OCI-M2 (cell line): Measurements from ENCODE around the gene LIG3.
"Not testable (repeated sequence)": the region's sequence is repeated elsewhere in the genome, so short reads cannot be mapped to it uniquely, and the experiment has no call there.

Source experiments
- DNase-seq: peaks from one replicate; lab custom pipeline; 2025; ENCODE audit not compliant: unreplicated experiment; lab: John Stamatoyannopoulos, UW

LIG3 gene

DNA sequence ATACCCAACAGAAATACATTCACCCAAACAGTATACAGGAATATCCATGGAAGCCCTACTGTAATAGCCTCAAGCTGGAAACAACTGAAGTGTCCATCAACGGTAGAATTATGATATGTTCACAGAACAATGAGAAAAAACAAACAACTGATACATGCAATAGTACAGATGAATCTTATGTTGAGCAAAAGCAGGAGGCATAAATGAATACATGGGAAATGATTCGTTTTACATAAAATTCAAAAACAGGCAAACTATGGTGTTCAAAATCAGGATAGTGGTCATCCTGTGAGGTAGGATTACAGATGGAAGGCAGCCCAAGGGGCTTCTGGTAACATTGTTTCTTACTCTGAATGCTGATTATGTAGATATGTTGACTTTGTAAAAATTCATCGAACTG lies 58.1 kb downstream of the LIG3 start:
- DNase-seq = no peak

DNA sequence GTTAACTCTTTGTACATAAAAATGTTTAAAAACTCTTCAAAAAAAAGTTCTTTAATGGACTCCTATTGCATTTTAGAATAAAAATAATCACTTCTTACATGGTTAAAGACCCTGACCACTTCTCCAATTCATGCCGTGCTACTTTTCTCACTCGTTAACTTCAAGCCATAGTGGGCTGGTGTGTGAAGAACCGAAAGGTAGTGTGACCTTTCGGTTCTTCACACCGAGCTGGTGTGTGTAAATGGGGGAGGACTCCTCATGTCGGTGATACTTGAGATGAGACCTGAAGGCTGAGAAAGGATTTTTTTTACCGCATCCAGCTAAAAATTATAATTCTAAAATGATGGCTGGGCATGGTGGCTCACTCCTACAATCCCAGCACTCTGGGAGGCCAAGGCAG lies 61.1 kb downstream of the LIG3 start:
- no peak for DNase-seq

DNA sequence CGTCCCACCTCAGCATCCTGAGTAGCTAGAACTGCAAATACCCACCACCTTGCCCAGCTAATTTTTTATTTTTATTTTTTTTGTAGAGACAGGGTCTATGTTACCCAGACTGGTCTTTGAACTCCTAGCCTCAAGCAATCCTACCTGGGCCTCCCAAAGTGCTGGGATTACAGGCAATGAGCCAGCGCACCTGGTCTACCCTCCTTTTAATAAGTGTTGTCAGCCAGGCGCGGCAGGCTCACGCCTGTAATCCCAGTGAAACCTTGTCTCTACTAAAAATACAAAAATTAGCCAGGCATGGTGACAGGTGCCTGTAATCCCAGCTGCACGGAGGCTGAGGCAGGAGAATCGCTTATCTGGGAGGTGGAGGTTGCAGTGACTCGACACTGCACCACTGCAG lies 63.9 kb downstream of the LIG3 start:
- no peak for DNase-seq

DNA sequence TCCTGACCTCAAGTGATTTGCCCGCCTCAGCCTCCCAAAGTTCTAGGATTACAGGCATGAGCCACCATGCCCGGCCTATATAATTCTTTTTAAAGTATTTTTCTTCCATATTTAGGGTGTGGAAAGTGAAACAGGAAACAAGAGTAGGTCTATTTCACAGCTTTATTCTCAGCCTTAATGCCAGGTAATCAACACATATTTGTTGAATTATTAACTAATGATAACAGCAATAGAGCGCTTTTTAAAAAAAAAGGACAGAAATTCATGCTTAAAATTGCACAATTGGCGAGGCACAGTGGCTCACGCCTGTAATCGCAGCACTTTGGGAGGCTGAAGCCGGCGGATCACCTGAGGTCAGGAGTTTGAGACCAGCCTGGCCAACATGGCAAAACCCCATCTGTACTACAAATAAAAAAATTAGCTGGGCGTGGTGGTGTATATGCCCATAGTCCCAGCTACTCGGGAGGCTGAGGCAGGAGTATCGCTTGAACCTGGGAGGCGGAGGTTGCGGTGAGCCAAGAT lies 65.2 kb downstream of the LIG3 start:
- DNase-seq = not testable (repeated sequence)

DNA sequence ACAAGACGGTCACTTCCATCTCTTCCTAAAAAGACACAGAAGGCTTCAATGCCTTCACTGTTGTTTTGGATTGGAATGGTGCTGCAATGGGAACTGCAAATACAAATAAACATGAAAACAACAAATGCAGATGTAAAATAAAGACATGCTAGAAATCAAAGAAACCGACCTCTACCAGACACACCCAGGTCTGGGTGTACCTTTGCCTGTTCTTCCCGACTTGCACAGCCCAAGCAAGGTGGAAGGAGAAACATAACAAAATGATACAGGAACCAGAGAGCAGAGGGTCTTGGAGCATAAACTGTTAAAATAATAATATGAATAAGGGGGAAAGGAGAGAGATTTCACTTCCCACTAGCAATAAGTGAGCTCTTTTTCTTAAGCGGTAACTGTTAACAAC lies 65.9 kb downstream of the LIG3 start:
- DNase-seq = no peak

DNA sequence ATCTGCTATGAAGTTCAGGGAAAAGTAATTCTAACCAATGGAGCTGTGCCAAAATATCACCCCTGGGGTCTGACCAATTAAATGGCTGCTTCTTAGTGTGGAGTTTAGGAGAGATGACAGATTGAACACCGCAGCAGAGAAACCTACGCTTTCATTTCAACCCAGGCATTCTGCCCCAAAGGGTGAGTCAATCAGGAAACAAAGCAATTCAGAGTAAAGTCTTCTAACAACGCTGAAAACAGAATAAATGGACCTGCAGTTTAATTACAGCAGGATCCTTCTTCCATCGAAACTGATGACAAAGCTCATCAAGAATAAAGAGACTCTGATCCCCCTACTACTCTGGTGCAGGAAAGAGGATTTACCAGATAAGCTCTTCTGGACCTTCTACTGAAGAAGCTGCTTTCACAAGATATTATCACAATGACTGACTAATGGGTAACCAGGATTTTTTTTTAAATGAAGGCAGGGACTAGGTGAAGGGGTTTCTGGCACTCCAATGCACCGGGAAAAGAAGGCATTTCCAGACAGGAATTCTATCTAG lies 66.5 kb downstream of the LIG3 start:
- no peak for DNase-seq

DNA sequence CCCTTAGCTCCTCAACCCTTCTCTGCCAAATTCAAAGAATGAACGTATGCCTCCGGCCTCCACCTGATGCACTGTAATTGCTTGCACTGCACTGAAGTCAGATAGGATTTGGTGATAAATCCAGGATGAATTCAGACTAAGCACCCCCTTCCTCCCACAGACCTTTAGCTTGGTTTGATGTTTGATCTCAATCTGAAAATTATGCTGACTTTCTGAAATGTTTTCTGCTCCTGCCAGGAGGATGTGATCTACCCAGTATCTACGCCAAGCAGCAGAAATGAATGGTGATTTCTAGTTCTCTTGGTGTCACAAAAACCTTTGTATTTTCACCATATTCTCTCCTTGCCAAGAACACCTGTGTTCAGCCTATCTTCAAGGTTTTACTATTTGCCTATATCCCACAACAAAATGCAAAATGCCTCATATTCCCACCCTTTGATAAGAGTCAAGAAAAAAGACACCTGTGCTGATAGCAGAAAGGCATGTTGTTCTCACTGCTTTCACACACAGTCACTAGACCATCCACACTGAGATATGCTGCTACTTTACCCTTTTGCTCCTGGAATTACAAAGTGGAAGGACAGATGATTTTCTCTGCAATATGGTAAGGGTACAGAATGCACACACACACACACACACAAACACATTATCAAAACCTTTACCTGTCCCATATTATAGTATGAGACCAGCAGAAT lies 68.5 kb downstream of the LIG3 start:
- DNase-seq = no peak

DNA sequence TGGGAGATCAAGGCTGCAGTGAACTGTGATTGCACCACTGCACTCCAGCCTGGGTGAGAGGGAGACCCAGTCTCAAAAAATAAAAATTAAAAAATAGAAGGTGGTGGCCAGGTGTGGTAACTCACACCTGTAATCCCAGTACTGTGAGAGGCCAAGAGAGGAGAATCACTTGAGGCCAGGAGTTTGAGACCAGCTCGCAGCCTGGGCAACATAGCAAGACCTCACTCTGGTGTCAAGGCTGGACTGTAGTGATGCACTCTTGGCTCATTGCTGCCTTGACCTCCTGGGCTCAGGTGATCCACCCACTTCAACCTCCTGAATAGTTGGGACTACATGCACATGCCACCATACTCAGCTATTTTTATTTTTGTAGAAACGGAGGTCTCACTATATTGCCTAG lies 69.9 kb downstream of the LIG3 start:
- no peak for DNase-seq

DNA sequence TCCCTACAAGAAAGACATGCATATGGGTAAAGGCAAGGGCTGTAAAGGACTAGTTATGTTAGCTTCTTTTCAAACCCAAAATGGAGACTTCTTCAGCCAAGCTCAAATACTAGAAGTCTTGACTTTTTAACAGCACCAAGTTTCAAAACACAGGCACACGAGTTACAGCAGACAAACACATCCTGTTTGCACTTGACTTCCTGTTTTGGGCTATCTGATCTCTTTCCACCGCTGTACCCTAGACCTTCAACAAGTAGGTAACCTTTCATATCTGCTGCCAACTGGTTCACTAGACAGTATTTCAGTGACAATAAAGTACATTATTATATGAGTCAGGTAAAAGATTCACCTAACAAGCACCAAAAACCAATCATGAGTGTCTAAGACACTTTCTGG lies 70.9 kb downstream of the LIG3 start:
- no peak for DNase-seq

DNA sequence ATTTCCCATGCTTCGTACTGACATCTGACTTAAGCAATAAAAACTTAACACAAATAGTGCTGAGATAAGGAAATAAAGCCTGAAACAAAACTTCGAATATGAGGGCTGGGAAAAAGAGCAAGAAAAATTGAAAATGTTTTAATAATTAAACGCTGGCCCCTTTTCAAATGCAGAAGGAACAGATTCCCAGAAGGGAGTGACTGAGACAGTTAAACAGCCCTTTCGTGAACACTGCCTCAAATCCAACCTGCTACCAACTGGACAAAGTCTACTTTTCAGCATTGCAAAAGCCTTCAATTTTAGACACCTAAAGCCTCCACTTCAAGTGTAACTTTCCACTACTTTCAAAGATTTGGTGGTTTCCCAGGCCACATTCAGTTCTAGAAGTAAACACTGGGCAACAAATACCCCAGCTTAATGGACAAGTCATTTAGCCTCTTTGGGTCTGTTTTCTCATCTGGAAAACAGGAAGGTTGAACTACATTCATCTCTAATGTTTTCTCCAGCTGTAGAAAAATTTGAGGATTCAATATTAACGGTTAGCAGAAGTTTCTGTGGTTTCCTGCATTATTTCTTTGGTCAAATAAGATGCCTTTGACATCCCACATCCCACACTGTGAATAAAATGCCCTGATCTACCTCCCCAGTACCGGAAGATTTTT lies 71.4 kb downstream of the LIG3 start:
- no peak for DNase-seq

DNA sequence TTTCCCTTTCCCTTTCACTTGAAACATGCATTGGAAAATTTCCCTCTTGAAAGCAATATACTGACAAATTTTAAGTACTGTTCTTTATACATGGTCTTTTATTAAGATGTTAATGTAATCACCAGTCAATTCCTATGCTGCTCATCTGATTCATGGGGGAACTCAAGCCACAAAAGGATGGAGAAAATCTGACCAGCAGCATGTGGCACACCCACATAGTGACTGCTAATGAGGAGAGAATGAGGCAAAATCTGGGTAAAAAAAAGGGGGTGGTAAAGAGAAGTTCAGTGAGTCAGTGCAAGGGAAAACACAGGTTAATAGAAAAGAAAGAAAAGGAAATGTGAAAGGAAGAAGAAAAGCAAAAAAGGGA lies 71.9 kb downstream of the LIG3 start:
- no peak for DNase-seq

DNA sequence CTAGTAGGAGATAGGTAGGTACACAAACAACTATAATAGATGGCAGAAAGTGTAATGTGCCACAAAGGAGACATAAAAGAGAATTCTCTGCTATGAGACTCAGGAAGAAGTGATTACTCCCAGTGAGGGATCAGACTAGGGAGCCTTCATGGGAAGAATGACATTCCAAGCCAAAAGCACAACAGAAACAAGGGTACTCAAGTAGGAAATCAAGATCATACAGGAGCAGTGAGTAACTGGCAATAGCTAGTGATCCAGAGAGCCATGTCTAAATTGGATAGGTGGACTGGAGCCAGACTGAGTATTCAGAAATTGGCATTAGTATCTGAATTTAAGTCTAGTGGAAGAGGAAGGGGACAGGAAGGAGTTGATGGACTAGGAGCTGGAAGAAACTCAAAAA lies 72.5 kb downstream of the LIG3 start:
- no peak for DNase-seq

DNA sequence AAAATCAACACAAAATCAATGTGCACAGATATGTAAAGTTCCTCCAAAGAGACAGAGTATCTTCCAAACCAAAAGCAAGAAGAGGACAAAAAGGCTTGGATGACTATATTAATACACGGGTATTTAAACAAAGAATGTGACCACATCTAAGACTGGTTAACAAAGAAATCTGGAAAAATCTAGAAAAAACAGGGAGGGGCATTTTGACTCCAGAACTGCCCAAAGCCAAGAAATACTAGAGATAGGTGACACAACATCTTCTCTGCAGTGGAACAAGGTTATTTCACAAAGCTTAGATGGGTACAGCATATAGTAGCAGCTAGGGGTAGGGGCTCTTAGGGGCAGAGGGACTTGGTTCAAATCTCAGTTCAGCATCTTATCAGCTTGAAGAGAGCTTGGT lies 72.9 kb downstream of the LIG3 start:
- no peak for DNase-seq

DNA sequence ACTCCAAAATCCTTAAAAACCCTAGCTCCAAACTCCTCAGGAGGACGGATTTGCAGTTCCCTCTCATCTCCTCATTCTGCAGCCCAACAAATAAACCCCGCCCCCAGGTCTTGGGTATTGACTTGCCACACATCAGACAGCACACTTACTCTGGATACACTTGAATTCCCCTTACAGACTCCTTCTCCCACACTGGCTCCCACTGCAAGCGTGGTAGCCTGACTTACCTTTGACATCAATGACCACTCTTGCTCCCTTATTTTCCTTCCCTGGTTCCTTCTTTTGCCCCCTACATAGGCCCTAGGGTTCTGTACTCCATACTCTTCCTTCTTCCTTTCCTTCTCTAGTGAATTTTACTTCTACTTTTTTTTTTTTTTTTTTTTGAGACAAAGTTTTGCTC lies 75.7 kb downstream of the LIG3 start:
- DNase-seq = no peak

DNA sequence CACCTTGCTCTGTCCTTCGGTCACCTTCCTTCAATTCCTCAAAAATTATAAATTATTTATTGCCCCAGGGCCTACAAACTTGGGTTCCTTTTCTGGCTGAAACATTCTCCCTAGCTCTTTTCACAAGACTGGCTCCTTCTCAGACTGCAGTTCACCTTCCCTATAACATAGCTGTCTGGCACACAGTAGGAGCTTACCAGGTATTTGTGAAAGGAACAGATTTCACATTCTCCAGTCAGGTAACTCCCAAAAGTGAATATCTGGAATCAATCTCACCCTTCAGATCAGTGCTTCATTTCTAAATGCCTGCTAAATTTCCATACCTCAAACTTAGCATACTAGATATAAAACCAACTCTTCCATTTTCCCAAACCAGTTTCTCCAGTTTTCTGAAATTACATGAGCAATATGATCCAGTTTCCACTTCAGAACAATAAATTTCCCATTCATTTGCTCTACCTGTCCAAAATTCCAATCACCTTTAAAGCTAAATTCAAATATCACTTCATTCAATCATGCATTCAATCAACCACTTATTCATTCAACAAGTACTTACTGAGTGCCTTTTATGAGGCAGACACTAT lies 77.1 kb downstream of the LIG3 start:
- DNase-seq = no peak
